HEK293T (cell line): ENCODE measurements around the gene FCN1.

Experiments used
- ARNT ChIP-seq: fragments of 450-650 bp; IDR thresholded peaks from 2 replicates; pipeline ENCODE4 v1.6.1; 2017; ENCODE audit warnings: mild to moderate bottlenecking
- BHLHE40 ChIP-seq: fragments of 450-650 bp; IDR thresholded peaks from 2 replicates; pipeline ENCODE4 v1.6.1; 2016; ENCODE audit warnings: mild to moderate bottlenecking, moderate library complexity, borderline replicate concordance
- CTBP1 ChIP-seq: fragments of 450-650 bp; IDR thresholded peaks from 2 replicates; pipeline ENCODE4 v1.6.1; 2016; ENCODE audit warnings: borderline replicate concordance
- ELF4 ChIP-seq: fragments of 450-650 bp; IDR thresholded peaks from 2 replicates; pipeline ENCODE4 v1.6.1; 2017; ENCODE audit warnings: antibody characterized with exemption
- FOXA1 ChIP-seq: fragments of 450-650 bp; IDR thresholded peaks from 2 replicates; pipeline ENCODE4 v1.6.1; 2016; ENCODE audit warnings: mild to moderate bottlenecking
- FOXK2 ChIP-seq: fragments of 450-650 bp; IDR thresholded peaks from 2 replicates; pipeline ENCODE4 v1.6.1; 2016; ENCODE audit warnings: mild to moderate bottlenecking
- FOXM1 ChIP-seq: fragments of 450-650 bp; IDR thresholded peaks from 2 replicates; pipeline ENCODE4 v1.6.1; 2017; ENCODE audit warnings: mild to moderate bottlenecking, borderline replicate concordance
- HDGF ChIP-seq: fragments of 450-650 bp; IDR thresholded peaks from 2 replicates; pipeline ENCODE4 v1.6.1; 2017; ENCODE audit warnings: antibody characterized with exemption, borderline replicate concordance
- L3MBTL2 ChIP-seq: fragments of 450-650 bp; conservative IDR thresholded peaks from 2 replicates; pipeline ENCODE4 v1.6.1; 2016; ENCODE audit warnings: mild to moderate bottlenecking
- SP1 ChIP-seq: fragments of 450-650 bp; IDR thresholded peaks from 2 replicates; pipeline ENCODE4 v1.6.1; 2017
- SUZ12 ChIP-seq: fragments of 450-650 bp; IDR thresholded peaks from 2 replicates; pipeline ENCODE4 v1.6.1; 2016; ENCODE audit warnings: mild to moderate bottlenecking
- ZNF384 ChIP-seq: fragments of 450-650 bp; IDR thresholded peaks from 2 replicates; pipeline ENCODE4 v1.6.1; 2016

GRCh38 chr9:134962065-134962972 is 44.6 kb upstream of the FCN1 start:
- no peak for TF ChIP-seq SUZ12
- TF ChIP-seq FOXK2: no peak
- no peak for TF ChIP-seq SP1
- no peak for TF ChIP-seq FOXM1
- TF ChIP-seq ELF4: no peak
- TF ChIP-seq CTBP1: no peak
- TF ChIP-seq ZNF384: no peak
- TF ChIP-seq HDGF: no peak
- no peak for TF ChIP-seq L3MBTL2
- no peak for TF ChIP-seq BHLHE40
- TF ChIP-seq FOXA1: no peak
- TF ChIP-seq ARNT: no peak
